GM12878 (cell line): ENCODE data around the gene DDX56. TPM values are rescaled to one million over a fixed set of nuclear protein-coding genes. Genes with fewer than 3 reads are reported as not detected.

Experiments used
- ATAC-seq: fragments of 200-7000 bp; cut with Tn5 transposase; 3 replicates; pipeline ENCODE4 v1.9.1; 2020; ENCODE audit warnings: mild to moderate bottlenecking, moderate library complexity
- BruUV-seq: library from RNA; stranded (reverse); fragments of 400-500 nt; replicated peaks from 2 replicates; lab custom pipeline; 2021; lab: Mats Ljungman, UMichigan
- CTCF ChIA-PET: fragments of 300-600 bp; sonication (Branson Sonifier 250); formaldehyde crosslinking; extraction: SDS; loops from one replicate; lab custom pipeline; 2021; ENCODE audit warnings: inconsistent platforms; lab: Yijun Ruan, JAX
- POLR2A ChIA-PET: fragments of 350-600 bp; formaldehyde crosslinking; extraction: SDS; loops from one replicate; lab custom pipeline; 2021; ENCODE audit warnings: inconsistent platforms; lab: Charles Lee
- RAD21 ChIA-PET: fragments of 300-600 bp; sonication (Branson Sonifier 250); formaldehyde crosslinking; loops from one replicate; lab custom pipeline; 2023; ENCODE audit warnings: antibody characterized with exemption; ENCODE audit not compliant: unreplicated experiment; lab: Charles Lee
- SMC1A ChIA-PET: fragments of 300-600 bp; sonication (Branson Sonifier 250); formaldehyde crosslinking; loops from one replicate; lab custom pipeline; 2023; ENCODE audit not compliant: unreplicated experiment, uncharacterized antibody; lab: Charles Lee
- DNase-seq: peaks from one replicate; pipeline ENCODE4 v3.0.0-alpha.2; 2011; ENCODE audit warnings: low read depth, low spot score
- FAIRE-seq: peaks from 3 replicates; lab custom pipeline; 2011; peaks lifted over from hg19 to GRCh38; lab: Jason Lieb, UNC
- H2AFZ ChIP-seq: 2 replicates; pipeline ENCODE4 v1.6.0; 2011; ENCODE audit warnings: low read depth, low read length, control low read depth; ENCODE audit not compliant: control insufficient read depth
- H3K27ac ChIP-seq: 2 replicates; pipeline ENCODE4 v1.5.1; 2011; ENCODE audit warnings: control low read depth; ENCODE audit not compliant: control insufficient read depth, insufficient read depth
- H3K27me3 ChIP-seq, 2 experiments: replicated peaks in 1 of 2; 2 replicates each; pipeline versions ENCODE4 v1.6.0 to v1.6.1; 2011; ENCODE audit warnings: low read length in 1 of 2; ENCODE audit not compliant: control insufficient read depth in 2 of 2, insufficient read depth in 2 of 2
- H3K36me3 ChIP-seq, 2 experiments: 2 replicates each; pipeline ENCODE4 v1.5.1; 2011; ENCODE audit warnings: low read length in 1 of 2; ENCODE audit not compliant: control insufficient read depth in 2 of 2, insufficient read depth in 2 of 2
- H3K4me1 ChIP-seq: 2 replicates; pipeline ENCODE4 v1.6.1; 2011; ENCODE audit warnings: mild to moderate bottlenecking, low read length, moderate library complexity, mixed read lengths; ENCODE audit not compliant: control insufficient read depth, insufficient read depth
- H3K4me2 ChIP-seq: 2 replicates; pipeline ENCODE4 v1.6.0; 2011; ENCODE audit warnings: control low read depth; ENCODE audit not compliant: control insufficient read depth, insufficient read depth
- H3K4me3 ChIP-seq: fragments of 200-600 bp; sonication (generic); 2 replicates; pipeline ENCODE4 v1.5.1; 2016
- H3K79me2 ChIP-seq: 2 replicates; pipeline ENCODE4 v1.6.0; 2011; ENCODE audit warnings: low read length; ENCODE audit not compliant: control insufficient read depth, insufficient read depth
- H3K9ac ChIP-seq: 2 replicates; pipeline ENCODE4 v1.8.0; 2011; ENCODE audit warnings: low read length, control low read depth, mixed read lengths; ENCODE audit not compliant: control insufficient read depth, insufficient read depth
- H3K9me3 ChIP-seq: replicated peaks from 3 replicates; pipeline ENCODE4 v1.5.1; 2011; ENCODE audit warnings: mild to moderate bottlenecking, low read length; ENCODE audit not compliant: control insufficient read depth, insufficient read depth
- H4K20me1 ChIP-seq: 2 replicates; pipeline ENCODE4 v1.6.0; 2011; ENCODE audit not compliant: control insufficient read depth, insufficient read depth
- GATAD2B ChIP-seq: fragments of 450-650 bp; conservative IDR thresholded peaks from 2 replicates; pipeline ENCODE4 v1.6.1; 2017; ENCODE audit warnings: low read depth, mild to moderate bottlenecking, moderate library complexity
- NRF1 ChIP-seq: conservative IDR thresholded peaks from 2 replicates; pipeline ENCODE4 v1.6.1; 2011; ENCODE audit warnings: mild to moderate bottlenecking, low read depth, low read length, improper control_type of control experiment
- PAX8 ChIP-seq: fragments of 450-650 bp; IDR thresholded peaks from 2 replicates; pipeline ENCODE4 v1.6.1; 2017; ENCODE audit warnings: mild to moderate bottlenecking, moderate library complexity
- SMARCA5 ChIP-seq: fragments of 450-650 bp; IDR thresholded peaks from 2 replicates; pipeline ENCODE4 v1.6.1; 2017; ENCODE audit warnings: mild to moderate bottlenecking
- WGBS: methylation state at CpG from one replicate; pipeline ENCODE4 v1.1.6; 2016; ENCODE audit warnings: low lambda C conversion rate; ENCODE audit not compliant: insufficient replicate concordance, insufficient coverage; ENCODE audit errors: missing lambda C conversion rate; 5-methylcytosine and 5-hydroxymethylcytosine counted together
- in situ Hi-C: fragments of 300-500 bp; cut with MboI; formaldehyde crosslinking; loops from 9 replicates; pipeline ENCODE4 v1.14.3; 2018; ENCODE audit warnings: mixed read lengths
- intact Hi-C: fragments of 100-400 bp; cut with micrococcal nuclease; formaldehyde crosslinking; loops from one replicate; pipeline ENCODE4 v1.14.2; 2022; ENCODE audit not compliant: unreplicated experiment
- polyA plus RNA-seq, 11 experiments: library from polyadenylated mRNA; depleted of rRNA in 4 of 11; unstranded in 6 of 11; stranded (reverse) in 5 of 11; fragments of >200 nt; fragmentation: Nextera tagmentation in 4 of 11; fragmentation: Illumina TruSeq in 1 of 11; extraction: Ambion mirVana in 4 of 11; extraction: Trizol in 1 of 11; gene quantifications; 1 replicate in 1 of 11; 2 replicates in 10 of 11; pipeline versions ENCODE4 v1.2.1 to v1.2.3, GENCODE V29; 2011 to 2016; ENCODE audit warnings: inconsistent platforms in 2 of 11, missing spikeins in 2 of 11, low read depth in 1 of 11
- total RNA-seq, 4 experiments: library from RNA; depleted of rRNA in 3 of 4; stranded (reverse); fragments of >200 nt in 3 of 4; fragmentation: Illumina TruSeq in 1 of 4; extraction: Trizol in 1 of 4; gene quantifications; 2 replicates each; pipeline versions ENCODE4 v1.2.1 to v1.2.3, GENCODE V29; 2013 to 2021
- TF ChIP-seq, protein P1 (sequence below): fragments of 150-350 bp; IDR thresholded peaks from 2 replicates; pipeline ENCODE4 v1.6.1; 2014; ENCODE audit warnings: mild to moderate bottlenecking, low read depth, low read length
- TF ChIP-seq, protein P2 (sequence below): fragments of 450-650 bp; formaldehyde crosslinking; IDR thresholded peaks from 2 replicates; pipeline ENCODE4 v1.4.0; 2022; ENCODE audit warnings: mild to moderate bottlenecking, moderate library complexity
- TF ChIP-seq, protein P3 (sequence below): IDR thresholded peaks from 2 replicates; pipeline ENCODE4 v1.6.1; 2012; ENCODE audit warnings: improper control_type of control experiment, low read depth, low read length; ENCODE audit not compliant: insufficient replicate concordance
- TF ChIP-seq, protein P4 (sequence below): fragments of 450-650 bp; conservative IDR thresholded peaks from 2 replicates; pipeline ENCODE4 v1.6.1; 2017; ENCODE audit warnings: mild to moderate bottlenecking, moderate library complexity
- TF ChIP-seq, protein P5 (sequence below): IDR thresholded peaks from 2 replicates; pipeline ENCODE4 v1.6.1; 2012; ENCODE audit warnings: low read depth, low read length, improper control_type of control experiment

Gene DDX56
- total and polyA plus RNA-seq, 10 of the 15 experiments (the other 5 are each of a cell fraction or from before 2014, with no cell fraction given) = 19.8 to 136 (median 81.3) TPM

DNA sequence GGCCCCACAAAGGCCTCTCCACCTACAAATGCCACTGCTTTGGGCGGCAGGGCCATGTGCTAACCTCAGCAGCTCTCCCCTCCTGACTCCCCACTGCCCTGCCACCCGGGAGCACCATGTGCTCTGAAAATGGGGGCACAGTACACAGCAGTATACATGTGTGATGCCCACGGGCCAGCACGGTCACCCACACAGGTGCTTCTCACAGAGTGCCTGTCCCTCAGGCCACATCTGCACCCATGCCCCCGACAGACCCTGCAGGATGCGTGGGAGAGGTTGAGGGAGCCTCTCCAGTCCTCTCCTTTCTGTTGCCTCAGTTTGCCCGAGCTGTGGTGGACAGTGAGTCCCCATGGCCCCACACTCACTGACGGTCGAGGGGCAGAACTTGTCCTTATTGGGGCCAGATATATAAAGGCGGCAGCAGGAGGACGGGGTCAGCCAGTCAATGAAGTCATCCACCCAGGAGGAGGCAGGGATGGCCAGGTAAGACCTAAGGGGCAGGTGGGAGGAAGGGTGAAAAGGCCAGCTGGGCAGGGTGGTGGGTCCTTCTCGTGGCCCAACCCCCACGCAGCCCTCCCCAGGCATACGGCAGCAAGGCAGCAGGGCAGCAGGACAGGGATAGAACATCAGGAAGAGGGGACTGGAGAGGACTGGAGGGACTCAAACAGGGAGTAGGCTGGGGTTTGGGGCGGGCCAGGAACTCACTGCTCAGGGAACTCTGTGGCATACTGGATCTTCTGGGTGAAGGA, 52.2 kb downstream of the DDX56 start:
- in situ Hi-C loops = no loop called here
- no TSS peak for BruUV-seq

More for the DNA sequence above, 52.2 kb downstream of the DDX56 start:
- ChIA-PET CTCF (interaction anchor here (1.5 kb wide), 1 partner anchor 7 kb away, joined by 3 read pairs; no protein-coding TSS in a partner anchor), SMC1A (no interaction called here), RAD21 (no interaction called here), POLR2A (no interaction called here)
- Histone ChIP-seq H3K36me3 (no peaks in the 10 kb centered on the region), H3K9ac (no peak overlapping the region), H3K4me3 (no peak overlapping the region), H3K9me3 (no peaks in the 10 kb centered on the region), H3K27ac (no peak overlapping the region), H4K20me1 (no peaks in the 10 kb centered on the region), H3K27me3 (peaks cover 2 to 7% of the 10 kb centered on the region in 2 experiments), H3K79me2 (no peaks in the 10 kb centered on the region), H3K4me1 (no peaks in the 10 kb centered on the region), H2AFZ (no peak overlapping the region), H3K4me2 (no peak overlapping the region)
- ATAC-seq (no peak), FAIRE-seq (no peak), DNase-seq (no peak)
- no peak for TF ChIP-seq GATAD2B
- TF ChIP-seq, protein P1, sequence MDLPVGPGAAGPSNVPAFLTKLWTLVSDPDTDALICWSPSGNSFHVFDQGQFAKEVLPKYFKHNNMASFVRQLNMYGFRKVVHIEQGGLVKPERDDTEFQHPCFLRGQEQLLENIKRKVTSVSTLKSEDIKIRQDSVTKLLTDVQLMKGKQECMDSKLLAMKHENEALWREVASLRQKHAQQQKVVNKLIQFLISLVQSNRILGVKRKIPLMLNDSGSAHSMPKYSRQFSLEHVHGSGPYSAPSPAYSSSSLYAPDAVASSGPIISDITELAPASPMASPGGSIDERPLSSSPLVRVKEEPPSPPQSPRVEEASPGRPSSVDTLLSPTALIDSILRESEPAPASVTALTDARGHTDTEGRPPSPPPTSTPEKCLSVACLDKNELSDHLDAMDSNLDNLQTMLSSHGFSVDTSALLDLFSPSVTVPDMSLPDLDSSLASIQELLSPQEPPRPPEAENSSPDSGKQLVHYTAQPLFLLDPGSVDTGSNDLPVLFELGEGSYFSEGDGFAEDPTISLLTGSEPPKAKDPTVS = no peak
- TF ChIP-seq, protein P2, sequence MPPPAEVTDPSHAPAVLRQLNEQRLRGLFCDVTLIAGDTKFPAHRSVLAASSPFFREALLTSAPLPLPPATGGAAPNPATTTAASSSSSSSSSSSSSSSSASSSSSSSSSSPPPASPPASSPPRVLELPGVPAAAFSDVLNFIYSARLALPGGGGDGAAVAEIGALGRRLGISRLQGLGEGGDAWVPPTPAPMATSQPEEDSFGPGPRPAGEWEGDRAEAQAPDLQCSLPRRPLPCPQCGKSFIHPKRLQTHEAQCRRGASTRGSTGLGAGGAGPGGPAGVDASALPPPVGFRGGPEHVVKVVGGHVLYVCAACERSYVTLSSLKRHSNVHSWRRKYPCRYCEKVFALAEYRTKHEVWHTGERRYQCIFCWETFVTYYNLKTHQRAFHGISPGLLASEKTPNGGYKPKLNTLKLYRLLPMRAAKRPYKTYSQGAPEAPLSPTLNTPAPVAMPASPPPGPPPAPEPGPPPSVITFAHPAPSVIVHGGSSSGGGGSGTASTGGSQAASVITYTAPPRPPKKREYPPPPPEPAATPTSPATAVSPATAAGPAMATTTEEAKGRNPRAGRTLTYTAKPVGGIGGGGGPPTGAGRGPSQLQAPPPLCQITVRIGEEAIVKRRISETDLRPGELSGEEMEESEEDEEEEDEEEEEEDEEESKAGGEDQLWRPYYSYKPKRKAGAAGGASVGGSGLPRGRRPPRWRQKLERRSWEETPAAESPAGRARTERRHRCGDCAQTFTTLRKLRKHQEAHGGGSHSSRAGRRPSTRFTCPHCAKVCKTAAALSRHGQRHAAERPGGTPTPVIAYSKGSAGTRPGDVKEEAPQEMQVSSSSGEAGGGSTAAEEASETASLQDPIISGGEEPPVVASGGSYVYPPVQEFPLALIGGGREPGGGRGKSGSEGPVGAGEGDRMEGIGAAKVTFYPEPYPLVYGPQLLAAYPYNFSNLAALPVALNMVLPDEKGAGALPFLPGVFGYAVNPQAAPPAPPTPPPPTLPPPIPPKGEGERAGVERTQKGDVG (CRISPR knock-in tag) = no peak
- TF ChIP-seq, protein P3, sequence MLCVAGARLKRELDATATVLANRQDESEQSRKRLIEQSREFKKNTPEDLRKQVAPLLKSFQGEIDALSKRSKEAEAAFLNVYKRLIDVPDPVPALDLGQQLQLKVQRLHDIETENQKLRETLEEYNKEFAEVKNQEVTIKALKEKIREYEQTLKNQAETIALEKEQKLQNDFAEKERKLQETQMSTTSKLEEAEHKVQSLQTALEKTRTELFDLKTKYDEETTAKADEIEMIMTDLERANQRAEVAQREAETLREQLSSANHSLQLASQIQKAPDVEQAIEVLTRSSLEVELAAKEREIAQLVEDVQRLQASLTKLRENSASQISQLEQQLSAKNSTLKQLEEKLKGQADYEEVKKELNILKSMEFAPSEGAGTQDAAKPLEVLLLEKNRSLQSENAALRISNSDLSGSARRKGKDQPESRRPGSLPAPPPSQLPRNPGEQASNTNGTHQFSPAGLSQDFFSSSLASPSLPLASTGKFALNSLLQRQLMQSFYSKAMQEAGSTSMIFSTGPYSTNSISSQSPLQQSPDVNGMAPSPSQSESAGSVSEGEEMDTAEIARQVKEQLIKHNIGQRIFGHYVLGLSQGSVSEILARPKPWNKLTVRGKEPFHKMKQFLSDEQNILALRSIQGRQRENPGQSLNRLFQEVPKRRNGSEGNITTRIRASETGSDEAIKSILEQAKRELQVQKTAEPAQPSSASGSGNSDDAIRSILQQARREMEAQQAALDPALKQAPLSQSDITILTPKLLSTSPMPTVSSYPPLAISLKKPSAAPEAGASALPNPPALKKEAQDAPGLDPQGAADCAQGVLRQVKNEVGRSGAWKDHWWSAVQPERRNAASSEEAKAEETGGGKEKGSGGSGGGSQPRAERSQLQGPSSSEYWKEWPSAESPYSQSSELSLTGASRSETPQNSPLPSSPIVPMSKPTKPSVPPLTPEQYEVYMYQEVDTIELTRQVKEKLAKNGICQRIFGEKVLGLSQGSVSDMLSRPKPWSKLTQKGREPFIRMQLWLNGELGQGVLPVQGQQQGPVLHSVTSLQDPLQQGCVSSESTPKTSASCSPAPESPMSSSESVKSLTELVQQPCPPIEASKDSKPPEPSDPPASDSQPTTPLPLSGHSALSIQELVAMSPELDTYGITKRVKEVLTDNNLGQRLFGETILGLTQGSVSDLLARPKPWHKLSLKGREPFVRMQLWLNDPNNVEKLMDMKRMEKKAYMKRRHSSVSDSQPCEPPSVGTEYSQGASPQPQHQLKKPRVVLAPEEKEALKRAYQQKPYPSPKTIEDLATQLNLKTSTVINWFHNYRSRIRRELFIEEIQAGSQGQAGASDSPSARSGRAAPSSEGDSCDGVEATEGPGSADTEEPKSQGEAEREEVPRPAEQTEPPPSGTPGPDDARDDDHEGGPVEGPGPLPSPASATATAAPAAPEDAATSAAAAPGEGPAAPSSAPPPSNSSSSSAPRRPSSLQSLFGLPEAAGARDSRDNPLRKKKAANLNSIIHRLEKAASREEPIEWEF = no peak
- TF ChIP-seq, protein P4, sequence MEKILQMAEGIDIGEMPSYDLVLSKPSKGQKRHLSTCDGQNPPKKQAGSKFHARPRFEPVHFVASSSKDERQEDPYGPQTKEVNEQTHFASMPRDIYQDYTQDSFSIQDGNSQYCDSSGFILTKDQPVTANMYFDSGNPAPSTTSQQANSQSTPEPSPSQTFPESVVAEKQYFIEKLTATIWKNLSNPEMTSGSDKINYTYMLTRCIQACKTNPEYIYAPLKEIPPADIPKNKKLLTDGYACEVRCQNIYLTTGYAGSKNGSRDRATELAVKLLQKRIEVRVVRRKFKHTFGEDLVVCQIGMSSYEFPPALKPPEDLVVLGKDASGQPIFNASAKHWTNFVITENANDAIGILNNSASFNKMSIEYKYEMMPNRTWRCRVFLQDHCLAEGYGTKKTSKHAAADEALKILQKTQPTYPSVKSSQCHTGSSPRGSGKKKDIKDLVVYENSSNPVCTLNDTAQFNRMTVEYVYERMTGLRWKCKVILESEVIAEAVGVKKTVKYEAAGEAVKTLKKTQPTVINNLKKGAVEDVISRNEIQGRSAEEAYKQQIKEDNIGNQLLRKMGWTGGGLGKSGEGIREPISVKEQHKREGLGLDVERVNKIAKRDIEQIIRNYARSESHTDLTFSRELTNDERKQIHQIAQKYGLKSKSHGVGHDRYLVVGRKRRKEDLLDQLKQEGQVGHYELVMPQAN = no peak
- TF ChIP-seq PAX8 = no peak
- TF ChIP-seq, protein P5, sequence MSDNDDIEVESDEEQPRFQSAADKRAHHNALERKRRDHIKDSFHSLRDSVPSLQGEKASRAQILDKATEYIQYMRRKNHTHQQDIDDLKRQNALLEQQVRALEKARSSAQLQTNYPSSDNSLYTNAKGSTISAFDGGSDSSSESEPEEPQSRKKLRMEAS = no peak
- TF ChIP-seq SMARCA5 = no peak
- no peak for TF ChIP-seq NRF1
- 12% methylated on average over 15 of the region's 15 CpGs for WGBS
- intact Hi-C loops = no loop called here
